Endothelial cell of umbilical vein (primary cell): ENCODE measurements around the gene NF2. TPM values are rescaled to one million over a fixed set of nuclear protein-coding genes. Genes with fewer than 3 reads are reported as not detected.

ENCODE experiments used
- BruUV-seq: library from RNA; stranded (reverse); fragments of 400-500 nt; replicated peaks from 2 replicates; lab custom pipeline; 2021; lab: Mats Ljungman, UMichigan
- CTCF ChIA-PET: fragments of 300-600, 350-600 bp; sonication (Branson Sonifier 250); formaldehyde crosslinking; loops from one replicate; lab custom pipeline; 2021; ENCODE audit warnings: antibody characterized with exemption, inconsistent platforms; lab: Charles Lee
- POLR2A ChIA-PET: fragments of 300-600, 350-600 bp; sonication (Branson Sonifier 250); formaldehyde crosslinking; loops from one replicate; lab custom pipeline; 2021; ENCODE audit warnings: antibody characterized with exemption, inconsistent platforms; lab: Charles Lee
- DNase-seq: peaks from one replicate; pipeline ENCODE4 v3.0.0-alpha.2; 2011; ENCODE audit warnings: low read depth, low spot score
- FAIRE-seq: peaks from 2 replicates; lab custom pipeline; 2011; peaks lifted over from hg19 to GRCh38; lab: Jason Lieb, UNC
- H2AFZ ChIP-seq: 2 replicates; pipeline ENCODE4 v1.6.0; 2012; ENCODE audit warnings: low read depth, low read length, control low read depth, inconsistent platforms
- H3K27ac ChIP-seq: 2 replicates; pipeline ENCODE4 v1.5.1; 2011; ENCODE audit warnings: low read depth, mild to moderate bottlenecking, control low read depth, low read length, moderate library complexity; ENCODE audit not compliant: insufficient read depth
- H3K27me3 ChIP-seq, 2 experiments: 2 replicates each; pipeline versions ENCODE4 v1.6.0 to v1.6.1; 2011; ENCODE audit warnings: low read length in 2 of 2, mixed read lengths in 1 of 2; ENCODE audit not compliant: control insufficient read depth in 2 of 2, insufficient read depth in 2 of 2
- H3K36me3 ChIP-seq, 2 experiments: 2 replicates in 1 of 2; 3 replicates in 1 of 2; pipeline ENCODE4 v1.5.1; 2011; ENCODE audit warnings: low read length in 2 of 2, mild to moderate bottlenecking in 1 of 2, moderate library complexity in 1 of 2; ENCODE audit not compliant: control insufficient read depth in 2 of 2, insufficient read depth in 2 of 2; ENCODE audit errors: extremely low read depth in 1 of 2
- H3K4me1 ChIP-seq: 3 replicates; pipeline ENCODE4 v1.5.1; 2011; ENCODE audit warnings: mild to moderate bottlenecking, low read length; ENCODE audit not compliant: control insufficient read depth, insufficient read depth; ENCODE audit errors: extremely low read depth
- H3K4me2 ChIP-seq: 2 replicates; pipeline ENCODE4 v1.6.1; 2011; ENCODE audit warnings: low read length, control low read depth, mixed read lengths; ENCODE audit not compliant: insufficient read depth
- H3K4me3 ChIP-seq, 3 experiments: fragments of 200-600 bp in 1 of 3; sonication (generic), shearing (Covaris generic) in 1 of 3; replicated peaks in 1 of 3; 2 replicates each; pipeline ENCODE4 v1.5.1; 2011 to 2016; ENCODE audit warnings: control low read depth in 3 of 3, low read length in 3 of 3, mild to moderate bottlenecking in 2 of 3, inconsistent platforms in 1 of 3, low read depth in 1 of 3, moderate library complexity in 1 of 3; ENCODE audit not compliant: insufficient read depth in 1 of 3
- H3K79me2 ChIP-seq: 2 replicates; pipeline ENCODE4 v1.6.0; 2012; ENCODE audit warnings: low read length, inconsistent platforms; ENCODE audit not compliant: control insufficient read depth, insufficient read depth
- H3K9ac ChIP-seq: replicated peaks from 2 replicates; pipeline ENCODE3; 2011; ENCODE audit warnings: low read length, control low read depth; ENCODE audit not compliant: insufficient read depth; ENCODE audit errors: extremely low read depth
- H3K9me1 ChIP-seq: replicated peaks from 3 replicates; pipeline ENCODE4 v1.6.0; 2011; ENCODE audit warnings: mild to moderate bottlenecking, low read length; ENCODE audit not compliant: control insufficient read depth, insufficient read depth; ENCODE audit errors: extremely low read depth
- H3K9me3 ChIP-seq: replicated peaks from 2 replicates; pipeline ENCODE4 v1.5.1; 2012; ENCODE audit warnings: low read length, inconsistent platforms; ENCODE audit not compliant: control insufficient read depth, insufficient read depth
- H4K20me1 ChIP-seq: replicated peaks from 2 replicates; pipeline ENCODE3; 2011; ENCODE audit warnings: mild to moderate bottlenecking, low read length; ENCODE audit not compliant: control insufficient read depth, insufficient read depth; ENCODE audit errors: extremely low read depth
- EZH2 ChIP-seq: IDR thresholded peaks from 2 replicates; pipeline ENCODE4 v1.6.1; 2012; ENCODE audit warnings: borderline replicate concordance, low read depth, mild to moderate bottlenecking, moderate library complexity, low read length, inconsistent platforms; ENCODE audit not compliant: severe bottlenecking
- FOS ChIP-seq: IDR thresholded peaks from 2 replicates; pipeline ENCODE4 v1.6.1; 2011; ENCODE audit warnings: mild to moderate bottlenecking, low read length, moderate library complexity, borderline replicate concordance; ENCODE audit not compliant: insufficient read depth
- GATA2 ChIP-seq: IDR thresholded peaks from 2 replicates; pipeline ENCODE4 v1.7.0; 2011; ENCODE audit warnings: low read depth, mild to moderate bottlenecking, moderate library complexity, mixed read lengths, low read length; ENCODE audit not compliant: insufficient read length, insufficient read depth
- JUN ChIP-seq: IDR thresholded peaks from 2 replicates; pipeline ENCODE4 v1.6.1; 2011; ENCODE audit warnings: borderline replicate concordance, low read depth; ENCODE audit not compliant: insufficient read length, insufficient read depth
- MYC ChIP-seq: IDR thresholded peaks from one replicate; pipeline ENCODE4 v1.6.1; 2011; ENCODE audit warnings: mild to moderate bottlenecking, low read depth, low read length
- POLR2A ChIP-seq: IDR thresholded peaks from 2 replicates; pipeline ENCODE4 v1.6.1; 2012; ENCODE audit warnings: low read depth, mild to moderate bottlenecking, control low read depth, low read length
- POLR2AphosphoS5 ChIP-seq: IDR thresholded peaks from 2 replicates; pipeline ENCODE4 v1.6.1; 2012; ENCODE audit warnings: low read depth, mild to moderate bottlenecking, control low read depth, low read length, moderate library complexity; ENCODE audit not compliant: insufficient read depth
- dilution Hi-C: fragments of 300-500 bp; cut with MboI; formaldehyde crosslinking; loops from one replicate; pipeline ENCODE4 v1.15.0; 2019; ENCODE audit warnings: low sequenced_read_pairs; ENCODE audit not compliant: extremely low pct_ligation_motif_present
- intact Hi-C: fragments of 100-400 bp; cut with micrococcal nuclease; formaldehyde crosslinking; loops from one replicate; pipeline ENCODE4 v1.10.0; 2022
- polyA plus RNA-seq, 4 experiments: library from polyadenylated mRNA; depleted of rRNA in 3 of 4; stranded (reverse) in 3 of 4; unstranded in 1 of 4; fragments of >200 nt; gene quantifications; 2 replicates each; pipeline versions ENCODE4 v1.2.1 to v1.2.3, GENCODE V29; 2011 to 2012; ENCODE audit warnings: missing spikeins in 1 of 4
- total RNA-seq: library from RNA; stranded (reverse); gene quantifications from 2 replicates; pipeline ENCODE4 v1.2.3, GENCODE V29; 2021
- TF ChIP-seq, protein P1 (sequence below): IDR thresholded peaks from 2 replicates; pipeline ENCODE4 v1.6.1; 2011; ENCODE audit not compliant: insufficient read depth, insufficient read length
- TF ChIP-seq, protein P2 (sequence below), 2 donors: IDR thresholded peaks; 1 replicate in 1 of 2; 2 replicates in 1 of 2; pipeline ENCODE4 v1.5.1; 2011; ENCODE audit warnings: low read length in 2 of 2, mild to moderate bottlenecking in 2 of 2, moderate library complexity in 2 of 2, control low read depth in 1 of 2, inconsistent platforms in 1 of 2, low read depth in 1 of 2; ENCODE audit not compliant: insufficient read depth in 1 of 2; ENCODE audit errors: extremely low read depth in 1 of 2

NF2 gene
- total and polyA plus RNA-seq, 2 donors (not counting 3 experiments of a cell fraction or from before 2014, with no cell fraction given): 27.8 to 115 TPM

GRCh38 chr22:29723766-29724165 is 120.3 kb downstream of the NF2 start:
- Histone ChIP-seq H3K9ac (no peak overlapping the region), H3K4me3 (no peak overlapping the region), H4K20me1 (no peaks in the 10 kb centered on the region), H3K79me2 (no peaks in the 10 kb centered on the region), H3K9me3 (no peaks in the 10 kb centered on the region), H3K4me2 (no peak overlapping the region), H3K4me1 (no peaks in the 10 kb centered on the region), H2AFZ (no peak overlapping the region), H3K9me1 (no peaks in the 10 kb centered on the region), H3K27me3 (peaks cover 11 to 12% of the 10 kb centered on the region in 2 experiments), H3K27ac (no peak overlapping the region), H3K36me3 (no peaks in the 10 kb centered on the region)
- TF ChIP-seq FOS: no peak
- TF ChIP-seq EZH2: no peak
- no peak for TF ChIP-seq POLR2AphosphoS5
- no peak for TF ChIP-seq GATA2
- TF ChIP-seq JUN: no peak
- TF ChIP-seq, protein P1, sequence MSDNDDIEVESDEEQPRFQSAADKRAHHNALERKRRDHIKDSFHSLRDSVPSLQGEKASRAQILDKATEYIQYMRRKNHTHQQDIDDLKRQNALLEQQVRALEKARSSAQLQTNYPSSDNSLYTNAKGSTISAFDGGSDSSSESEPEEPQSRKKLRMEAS: no peak
- TF ChIP-seq, protein P2, sequence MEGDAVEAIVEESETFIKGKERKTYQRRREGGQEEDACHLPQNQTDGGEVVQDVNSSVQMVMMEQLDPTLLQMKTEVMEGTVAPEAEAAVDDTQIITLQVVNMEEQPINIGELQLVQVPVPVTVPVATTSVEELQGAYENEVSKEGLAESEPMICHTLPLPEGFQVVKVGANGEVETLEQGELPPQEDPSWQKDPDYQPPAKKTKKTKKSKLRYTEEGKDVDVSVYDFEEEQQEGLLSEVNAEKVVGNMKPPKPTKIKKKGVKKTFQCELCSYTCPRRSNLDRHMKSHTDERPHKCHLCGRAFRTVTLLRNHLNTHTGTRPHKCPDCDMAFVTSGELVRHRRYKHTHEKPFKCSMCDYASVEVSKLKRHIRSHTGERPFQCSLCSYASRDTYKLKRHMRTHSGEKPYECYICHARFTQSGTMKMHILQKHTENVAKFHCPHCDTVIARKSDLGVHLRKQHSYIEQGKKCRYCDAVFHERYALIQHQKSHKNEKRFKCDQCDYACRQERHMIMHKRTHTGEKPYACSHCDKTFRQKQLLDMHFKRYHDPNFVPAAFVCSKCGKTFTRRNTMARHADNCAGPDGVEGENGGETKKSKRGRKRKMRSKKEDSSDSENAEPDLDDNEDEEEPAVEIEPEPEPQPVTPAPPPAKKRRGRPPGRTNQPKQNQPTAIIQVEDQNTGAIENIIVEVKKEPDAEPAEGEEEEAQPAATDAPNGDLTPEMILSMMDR (IDR thresholded peaks at IDR 0.05; ENCODE audit: extremely low read depth in 1 of 2, insufficient read depth in 1 of 2, low read depth in 1 of 2, low read length in 2 of 2): no peak
- no peak for TF ChIP-seq POLR2A
- no peak for TF ChIP-seq MYC
- DNase-seq (no peak), FAIRE-seq (no peak)
- intact Hi-C loops (no loop called here), dilution Hi-C loops (no loop called here)
- POLR2A ChIA-PET: no interaction called here
- CTCF ChIA-PET: interaction anchor here (1.3 kb wide), 1 partner anchor 22 kb away, joined by 3 read pairs; no protein-coding TSS in a partner anchor
- BruUV-seq: no TSS peak
